OCI-LY1 (cell line): ENCODE results near the gene CXCL10.

ENCODE experiments used
- H2AFZ ChIP-seq: fragments of 200-600 bp; sonication (generic), shearing (Covaris generic); 2 replicates; pipeline ENCODE4 v1.6.0; 2014; ENCODE audit warnings: antibody characterized with exemption, mild to moderate bottlenecking, low read length
- H3F3A ChIP-seq: fragments of 200-600 bp; sonication (generic), shearing (Covaris generic); 2 replicates; pipeline ENCODE4 v1.6.0; 2014; ENCODE audit warnings: mild to moderate bottlenecking, antibody characterized with exemption, low read length, moderate library complexity; ENCODE audit not compliant: insufficient read depth
- H3K27ac ChIP-seq: fragments of 200-600 bp; sonication (generic); 2 replicates; pipeline ENCODE4 v1.5.1; 2014; ENCODE audit warnings: low read length, mixed run types, mild to moderate bottlenecking, low read depth; ENCODE audit not compliant: poor library complexity, severe bottlenecking
- H3K27me3 ChIP-seq: fragments of 200-600 bp; sonication (generic); 2 replicates; pipeline ENCODE4 v1.6.0; 2014; ENCODE audit warnings: antibody characterized with exemption, mild to moderate bottlenecking, low read length, moderate library complexity; ENCODE audit not compliant: insufficient read depth
- H3K36me3 ChIP-seq: fragments of 200-600 bp; sonication (generic); 2 replicates; pipeline ENCODE4 v1.6.1; 2014; ENCODE audit warnings: mild to moderate bottlenecking, antibody characterized with exemption, low read length, moderate library complexity, mixed read lengths; ENCODE audit not compliant: insufficient read depth
- H3K4me1 ChIP-seq: fragments of 200-600 bp; sonication (generic); 2 replicates; pipeline ENCODE4 v1.5.1; 2014; ENCODE audit warnings: mild to moderate bottlenecking, low read length, moderate library complexity; ENCODE audit not compliant: insufficient read depth, severe bottlenecking
- H3K4me2 ChIP-seq: fragments of 200-600 bp; sonication (generic), shearing (Covaris generic); 2 replicates; pipeline ENCODE4 v1.6.1; 2014; ENCODE audit warnings: low read length
- H3K4me3 ChIP-seq: fragments of 200-600 bp; sonication (generic); 2 replicates; pipeline ENCODE4 v1.5.1; 2014; ENCODE audit warnings: low read length, low read depth, mild to moderate bottlenecking, mixed read lengths; ENCODE audit not compliant: poor library complexity, severe bottlenecking
- H3K79me2 ChIP-seq: fragments of 200-600 bp; shearing (Covaris generic); 2 replicates; pipeline ENCODE4 v1.6.1; 2016; ENCODE audit warnings: mixed run types, low read length, mixed read lengths; ENCODE audit not compliant: insufficient read depth
- H3K9ac ChIP-seq: fragments of 200-600 bp; sonication (generic), shearing (Covaris generic); 2 replicates; pipeline ENCODE4 v1.6.1; 2014; ENCODE audit warnings: mild to moderate bottlenecking, low read length, mixed read lengths
- H3K9me2 ChIP-seq: fragments of 200-600 bp; sonication (generic), shearing (Covaris generic); 2 replicates; pipeline ENCODE4 v1.6.1; 2014; ENCODE audit warnings: low read depth, mild to moderate bottlenecking, low read length, mixed read lengths
- H3K9me3 ChIP-seq: fragments of 200-600 bp; shearing (Covaris generic); 2 replicates; pipeline ENCODE4 v1.6.1; 2014; ENCODE audit warnings: low read length, mixed read lengths
- H4K20me1 ChIP-seq: fragments of 200-600 bp; sonication (generic), shearing (Covaris generic); 2 replicates; pipeline ENCODE4 v1.6.0; 2016; ENCODE audit warnings: mild to moderate bottlenecking, low read length; ENCODE audit not compliant: insufficient read depth
- CTCF ChIP-seq: fragments of 200-600 bp; sonication (generic), shearing (Covaris generic); IDR thresholded peaks from 2 replicates; pipeline ENCODE4 v1.5.1; 2017; ENCODE audit warnings: mild to moderate bottlenecking, antibody characterized with exemption, low read length, moderate library complexity, mixed read lengths
- EZH2 ChIP-seq: fragments of 200-600 bp; sonication (generic), shearing (Covaris generic); IDR thresholded peaks from 2 replicates; pipeline ENCODE4 v1.8.0; 2017; ENCODE audit warnings: borderline replicate concordance, mixed run types, mild to moderate bottlenecking, antibody characterized with exemption, low read length, moderate library complexity, mixed read lengths

CXCL10 gene

GRCh38 chr4:76036855-76037254 lies 13.6 kb upstream of the CXCL10 start:
- Histone ChIP-seq H3K27me3 (no peaks in the 10 kb centered on the region), H3F3A (no peaks in the 10 kb centered on the region), H3K36me3 (no peaks in the 10 kb centered on the region), H3K4me3 (no peak overlapping the region), H3K9me2 (no peaks in the 10 kb centered on the region), H3K27ac (no peak overlapping the region), H4K20me1 (no peaks in the 10 kb centered on the region), H3K4me2 (no peak overlapping the region), H3K9me3 (no peaks in the 10 kb centered on the region), H2AFZ (no peak overlapping the region), H3K79me2 (no peaks in the 10 kb centered on the region), H3K4me1 (no peaks in the 10 kb centered on the region), H3K9ac (no peak overlapping the region)
- TF ChIP-seq CTCF, result no peak
- no peak for TF ChIP-seq EZH2

- H3K27ac ChIP-seq, result no peak within 1 kb of the TSS
- H3K9ac ChIP-seq, result no peak within 1 kb of the TSS
- H3K4me1 ChIP-seq, result no peaks in the 10 kb centered on the region
These were observed 12.6 kb upstream of the CXCL10 start, which contains the start of gene CXCL11 for GRCh38 chr4:76035799-76036380. CXCL11 (minus strand) TSS chr4:76036070; CDS start chr4:76035987, 83 bp downstream.

GRCh38 chr4:76035141-76035540 lies 11.8 kb upstream of the CXCL10 start:
- no peak overlapping the region for H3K4me2 ChIP-seq
- H4K20me1 ChIP-seq, result no peaks in the 10 kb centered on the region
- H3K79me2 ChIP-seq, result no peaks in the 10 kb centered on the region
- no peak overlapping the region for H2AFZ ChIP-seq
- TF ChIP-seq EZH2 (no peak), CTCF (no peak)
- no peak overlapping the region for H3K27ac ChIP-seq
- no peaks in the 10 kb centered on the region for H3K9me3 ChIP-seq
- H3K9ac ChIP-seq, result no peak overlapping the region
- no peaks in the 10 kb centered on the region for H3K36me3 ChIP-seq
- H3K4me3 ChIP-seq, result no peak overlapping the region
- H3K27me3 ChIP-seq, result 0 out of 2 replicates have a peak, but pooled peaks cover 4% of the 10 kb centered on the region
- no peaks in the 10 kb centered on the region for H3K9me2 ChIP-seq
- H3K4me1 ChIP-seq, result no peaks in the 10 kb centered on the region
- H3F3A ChIP-seq, result no peaks in the 10 kb centered on the region

More at GRCh38 chr4:76035799-76036380, 12.6 kb upstream of the CXCL10 start, which contains the start of gene CXCL11:
- no peaks in the 10 kb centered on the region for H3F3A ChIP-seq
- H3K27me3 ChIP-seq, result 0 out of 2 replicates have a peak, but pooled peaks cover 4% of the 10 kb centered on the region
- H3K4me3 ChIP-seq, result no peak within 1 kb of the TSS
- H3K36me3 ChIP-seq, result no peaks in the 10 kb centered on the region
- H3K9me2 ChIP-seq, result no peaks in the 10 kb centered on the region
- H3K9me3 ChIP-seq, result no peaks in the 10 kb centered on the region
- H3K79me2 ChIP-seq, result no peaks in the 10 kb centered on the region
- H4K20me1 ChIP-seq, result no peaks in the 10 kb centered on the region
- no peak within 1 kb of the TSS for H3K4me2 ChIP-seq
- TF ChIP-seq CTCF (no peak), EZH2 (no peak)
- H2AFZ ChIP-seq, result no peak within 1 kb of the TSS
